ENCODE data around the gene INTS3. TPM values are rescaled to one million over a fixed set of nuclear protein-coding genes. Genes with fewer than 3 reads are reported as not detected.
A peak's percentile ranks its signal among the peaks of the same experiment; 100 is the strongest.

The INTS3 gene
- total and polyA plus RNA-seq, 9 of the 15 experiments (the other 6 are each of a cell fraction or from before 2014, with no cell fraction given): 6.3 to 24.1 (median 14.3) TPM

- TF ChIP-seq SMAD1 (IDR thresholded peaks at IDR 0.05; ENCODE audit: low read depth, low read length, partially characterized antibody): peak; percentile 62
- no peak for TF ChIP-seq TRIM24 (IDR thresholded peaks at IDR 0.05)
- TF ChIP-seq SREBF1 (IDR thresholded peaks at IDR 0.05; ENCODE audit: borderline replicate concordance, low read depth, low read length): no peak
- TF ChIP-seq ZSCAN32 (CRISPR knock-in tag; IDR thresholded peaks at IDR 0.05): no peak
- TF ChIP-seq HIVEP1 (CRISPR knock-in tag; IDR thresholded peaks at IDR 0.05): 0 out of 2 replicates have a peak, but pooled peaks have one; percentile 22
- 0 out of 2 replicates have a peak, but pooled peaks have one; percentile 8 for TF ChIP-seq ESRRA (IDR thresholded peaks at IDR 0.05; ENCODE audit: borderline replicate concordance, low read depth)
- TF ChIP-seq FIP1L1 (IDR thresholded peaks at IDR 0.05; ENCODE audit: low read depth, low read length, poor library complexity, severe bottlenecking): no peak
- TF ChIP-seq ZNF41 (CRISPR knock-in tag; conservative IDR thresholded peaks at IDR 0.05): no peak
- TF ChIP-seq SNRNP70 (optimal IDR thresholded peaks at IDR 0.05; ENCODE audit: low read depth, low read length): no peak
- TF ChIP-seq FUS (optimal IDR thresholded peaks at IDR 0.05; ENCODE audit: low read depth, low read length): no peak
- no peak for TF ChIP-seq RB1 (IDR thresholded peaks at IDR 0.05; ENCODE audit: low read depth)
- TF ChIP-seq SUPT5H (IDR thresholded peaks at IDR 0.05): peak; percentile 70
- TF ChIP-seq ZBED1 (IDR thresholded peaks at IDR 0.05): no peak
- no peak for TF ChIP-seq ZNF407 (IDR thresholded peaks at IDR 0.05; ENCODE audit: low read depth)
- no peak for TF ChIP-seq ATF1 (CRISPR knock-in tag; IDR thresholded peaks at IDR 0.05)
- peak; percentile 64 for TF ChIP-seq ATF1 (tag; IDR thresholded peaks at IDR 0.05)
- TF ChIP-seq SLC30A9 (CRISPR knock-in tag; IDR thresholded peaks at IDR 0.05): no peak
- TF ChIP-seq WHSC1 (IDR thresholded peaks at IDR 0.05; ENCODE audit: low read length): no peak
- no peak for TF ChIP-seq BACH1 (tag; IDR thresholded peaks at IDR 0.05)
- peak; percentile 96 for TF ChIP-seq FOS (IDR thresholded peaks at IDR 0.05; ENCODE audit: extremely low read depth, insufficient read length)
- TF ChIP-seq ZNF184 (CRISPR knock-in tag; IDR thresholded peaks at IDR 0.05): no peak
- peak; percentile 70 for TF ChIP-seq POLR2H (tag; IDR thresholded peaks at IDR 0.05; ENCODE audit: low read depth)
Observed at GRCh38 chr1:153727463-153728304, at the start of gene INTS3 (continued).

Measured in K562 (cell line).